Measurements from ENCODE around the gene BCL2L11.
"Not testable (repeated sequence)": the region's sequence is repeated elsewhere in the genome, so short reads cannot be mapped to it uniquely, and the experiment has no call there.

BCL2L11 gene, protein sequence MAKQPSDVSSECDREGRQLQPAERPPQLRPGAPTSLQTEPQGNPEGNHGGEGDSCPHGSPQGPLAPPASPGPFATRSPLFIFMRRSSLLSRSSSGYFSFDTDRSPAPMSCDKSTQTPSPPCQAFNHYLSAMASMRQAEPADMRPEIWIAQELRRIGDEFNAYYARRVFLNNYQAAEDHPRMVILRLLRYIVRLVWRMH

DNA sequence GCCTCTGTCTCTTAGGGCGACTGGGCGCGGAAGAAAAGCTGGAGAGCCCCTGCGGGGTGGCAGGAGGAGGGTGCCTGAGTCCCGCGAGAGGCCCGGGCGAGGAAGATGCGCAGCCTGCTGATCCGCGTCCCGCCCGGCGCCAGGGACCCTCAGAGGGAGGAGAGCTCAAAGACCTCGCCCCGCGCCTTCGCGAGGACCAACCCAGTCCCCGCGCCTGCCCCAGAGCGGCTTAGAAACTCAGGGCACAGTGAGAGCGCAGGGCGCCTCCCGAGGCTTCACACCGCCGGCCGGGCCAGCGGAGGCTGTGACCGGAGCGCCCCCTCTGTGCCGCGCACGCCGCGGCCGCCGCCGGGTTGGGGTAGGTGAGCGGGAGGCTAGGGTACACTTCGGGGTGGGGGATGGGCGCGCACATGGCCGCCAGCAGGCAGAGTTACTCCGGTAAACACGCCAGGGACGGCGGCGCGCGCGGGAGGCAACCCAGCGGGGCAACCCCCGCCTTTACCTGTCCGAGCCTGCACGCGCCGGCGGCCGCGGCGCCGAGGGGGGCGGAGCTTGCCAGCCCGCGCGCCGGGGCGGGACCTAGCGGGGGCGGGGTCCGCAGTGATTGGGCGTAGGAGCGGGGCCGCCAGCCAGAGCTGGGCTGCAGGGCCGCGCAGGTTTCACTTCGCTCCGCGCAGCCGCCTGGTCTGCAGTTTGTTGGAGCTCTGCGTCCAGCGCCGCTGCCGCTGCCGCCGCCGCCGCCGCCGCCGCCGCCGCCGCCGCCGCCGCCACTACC lies at the start of gene BCL2L11:
Gene BCL2L11, plus strand, starts transcription at position 662 of the 775 bp plus-strand sequence. CDS start 2,832 bp downstream, outside the sequence.
- H3K36me3 ChIP-seq (ENCODE audit: insufficient read depth, low read length) = peaks cover 15% of the 10 kb centered on the region
- no peaks in the 10 kb centered on the region for H3K9me3 ChIP-seq (ENCODE audit: low read length)
- H3K27me3 ChIP-seq (ENCODE audit: insufficient read depth, low read length) = peaks cover 21% of the 10 kb centered on the region
- H2AFZ ChIP-seq (ENCODE audit: low read depth, low read length) = peak within 1 kb of the TSS; percentile 87
- H3K4me3 ChIP-seq (ENCODE audit: low read length) = peak within 1 kb of the TSS; percentile 80
- H3K4me1 ChIP-seq (ENCODE audit: insufficient read depth, low read length) = peaks cover 33% of the 10 kb centered on the region

DNA sequence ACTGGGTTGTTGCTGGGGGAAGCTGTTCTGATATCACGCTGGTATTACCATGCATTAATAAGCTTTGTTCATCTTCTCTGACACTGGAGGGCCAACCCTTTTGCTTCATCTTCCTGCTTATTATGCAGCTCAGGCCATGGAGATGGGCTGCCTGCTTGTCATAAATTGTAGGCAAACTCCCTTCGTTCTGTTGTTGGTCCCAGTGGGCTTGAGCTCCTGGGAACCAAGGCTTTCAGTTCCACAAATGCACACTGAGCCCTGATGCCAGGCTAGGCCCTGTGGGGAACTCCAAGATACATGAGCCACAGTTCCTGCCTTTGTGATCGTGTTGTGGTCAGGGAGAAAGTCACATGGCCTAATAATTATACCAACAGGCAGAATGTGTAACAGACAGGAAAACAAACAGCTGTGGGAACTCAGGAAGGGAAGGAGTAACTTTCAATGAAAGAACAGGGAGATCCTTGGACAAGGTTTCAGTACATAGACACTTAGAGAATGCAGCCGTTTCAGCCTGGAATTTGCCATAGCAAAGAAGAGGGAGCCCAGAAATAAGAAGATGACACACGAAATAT lies 49.0 kb upstream of the BCL2L11 start:
- no peaks in the 10 kb centered on the region for H3K27me3 ChIP-seq (ENCODE audit: insufficient read depth, low read length)

DNA sequence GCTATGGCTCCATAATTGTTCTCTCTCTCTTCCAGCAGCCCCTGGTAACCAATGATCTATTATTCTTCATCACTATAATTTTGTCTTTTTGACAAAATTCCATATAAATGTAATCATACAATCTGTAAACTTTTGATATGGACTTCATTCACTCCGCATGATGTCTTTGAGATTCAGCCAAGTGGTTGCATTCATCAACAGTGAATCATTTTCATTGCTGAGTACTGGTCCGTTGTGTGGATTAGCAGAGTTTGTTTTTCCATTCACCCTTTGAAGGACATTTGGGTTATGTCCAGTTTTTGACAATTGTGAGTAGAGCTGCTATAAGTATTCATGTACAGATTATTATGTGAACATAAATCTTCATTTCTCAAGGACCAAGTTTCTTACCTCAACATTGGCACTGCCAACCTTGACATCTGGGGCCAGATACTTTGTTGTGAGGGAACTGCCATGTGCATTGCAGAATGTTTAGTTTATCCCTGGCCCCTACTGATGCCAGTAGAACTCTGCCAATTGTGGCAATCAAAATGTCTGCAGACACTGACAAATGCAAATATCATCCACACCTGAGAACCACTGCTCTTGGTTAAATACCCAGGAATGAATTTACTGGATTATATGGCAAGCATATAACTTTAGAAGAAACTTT lies 48.4 kb upstream of the BCL2L11 start:
- no peak overlapping the region for H3K4me3 ChIP-seq (ENCODE audit: low read length)
- no peak overlapping the region for H2AFZ ChIP-seq (ENCODE audit: low read depth, low read length)
- H3K36me3 ChIP-seq (ENCODE audit: insufficient read depth, low read length) = no peaks in the 10 kb centered on the region
- H3K27me3 ChIP-seq (ENCODE audit: insufficient read depth, low read length) = no peaks in the 10 kb centered on the region
- peaks cover 10% of the 10 kb centered on the region for H3K4me1 ChIP-seq (ENCODE audit: insufficient read depth, low read length)
- no peaks in the 10 kb centered on the region for H3K9me3 ChIP-seq (ENCODE audit: low read length)

More for the DNA sequence above, 49.0 kb upstream of the BCL2L11 start:
- Histone ChIP-seq H2AFZ (ENCODE audit: low read depth, low read length) (peak overlapping the region; percentile 21), H3K36me3 (ENCODE audit: insufficient read depth, low read length) (no peaks in the 10 kb centered on the region), H3K4me3 (ENCODE audit: low read length) (no peak overlapping the region), H3K9me3 (ENCODE audit: low read length) (no peaks in the 10 kb centered on the region), H3K4me1 (ENCODE audit: insufficient read depth, low read length) (peaks cover 10% of the 10 kb centered on the region)

DNA sequence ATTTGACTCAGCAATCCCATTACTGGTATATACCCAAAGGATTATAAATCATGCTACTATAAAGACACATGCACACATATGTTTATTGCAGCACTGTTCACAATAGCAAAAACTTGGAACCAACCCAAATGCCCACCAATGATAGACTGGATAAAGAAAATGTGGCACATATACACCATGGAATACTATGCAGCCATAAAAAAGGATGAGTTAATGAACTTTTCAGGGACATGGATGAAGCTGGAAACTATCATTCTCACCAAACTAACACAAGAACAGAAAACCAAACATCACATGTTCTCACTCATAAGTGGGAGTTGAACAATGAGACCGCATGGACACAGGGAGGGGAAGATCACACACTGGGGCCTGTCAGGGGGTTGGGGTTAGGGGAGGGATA lies 38.1 kb upstream of the BCL2L11 start:
- H2AFZ ChIP-seq (ENCODE audit: low read depth, low read length); H3K27me3 ChIP-seq (ENCODE audit: insufficient read depth, low read length); H3K4me1 ChIP-seq (ENCODE audit: insufficient read depth, low read length); H3K4me3 ChIP-seq (ENCODE audit: low read length); H3K9me3 ChIP-seq (ENCODE audit: low read length); H3K36me3 ChIP-seq (ENCODE audit: insufficient read depth, low read length): not testable (repeated sequence)

DNA sequence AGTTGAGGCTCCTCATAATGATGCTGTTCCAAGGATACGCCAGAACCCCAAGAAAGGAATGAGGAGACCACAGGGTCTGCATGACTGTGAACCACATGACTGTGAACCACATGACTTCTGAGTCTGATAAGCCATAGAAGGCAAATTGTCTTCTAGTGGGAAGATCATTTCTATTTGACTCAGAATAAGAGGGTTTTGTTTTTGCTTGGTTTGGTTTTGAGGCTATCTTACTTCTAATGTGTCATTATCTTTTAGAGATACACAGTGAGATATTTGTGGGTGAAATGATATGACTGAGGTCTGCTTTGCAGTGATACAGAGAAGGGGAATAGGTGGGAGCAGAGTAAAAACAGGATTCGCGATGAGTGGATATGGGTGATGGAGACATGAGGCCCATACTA lies 28.9 kb upstream of the BCL2L11 start:
- no peaks in the 10 kb centered on the region for H3K36me3 ChIP-seq (ENCODE audit: insufficient read depth, low read length)
- H3K4me1 ChIP-seq (ENCODE audit: insufficient read depth, low read length) = no peaks in the 10 kb centered on the region
- H3K4me3 ChIP-seq (ENCODE audit: low read length) = no peak overlapping the region
- H3K9me3 ChIP-seq (ENCODE audit: low read length) = no peaks in the 10 kb centered on the region
- H2AFZ ChIP-seq (ENCODE audit: low read depth, low read length) = no peak overlapping the region
- peaks cover 3% of the 10 kb centered on the region for H3K27me3 ChIP-seq (ENCODE audit: insufficient read depth, low read length)

DNA sequence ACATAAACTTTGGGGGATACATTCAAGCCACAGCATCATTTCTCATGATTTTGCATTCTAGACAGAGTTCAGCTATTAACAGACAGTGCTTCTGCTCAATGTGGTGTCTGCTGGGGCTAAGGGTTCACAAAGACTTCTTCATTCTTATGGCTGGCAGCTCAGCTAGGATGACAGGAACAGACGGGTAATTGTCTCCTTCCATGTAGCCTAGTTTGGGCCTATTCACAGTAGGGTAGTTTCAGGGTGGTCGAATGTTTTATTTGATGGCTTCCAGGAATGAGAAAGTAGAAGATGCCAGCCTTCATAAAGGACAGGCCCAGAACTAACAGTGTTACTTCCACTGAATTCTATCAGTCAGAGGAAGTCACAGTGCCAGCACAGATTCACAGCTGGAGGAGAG lies 26.0 kb upstream of the BCL2L11 start:
- Histone ChIP-seq H3K9me3 (ENCODE audit: low read length) (no peaks in the 10 kb centered on the region), H3K4me1 (ENCODE audit: insufficient read depth, low read length) (no peaks in the 10 kb centered on the region), H2AFZ (ENCODE audit: low read depth, low read length) (no peak overlapping the region), H3K27me3 (ENCODE audit: insufficient read depth, low read length) (peaks cover 3% of the 10 kb centered on the region), H3K4me3 (ENCODE audit: low read length) (no peak overlapping the region), H3K36me3 (ENCODE audit: insufficient read depth, low read length) (no peaks in the 10 kb centered on the region)

DNA sequence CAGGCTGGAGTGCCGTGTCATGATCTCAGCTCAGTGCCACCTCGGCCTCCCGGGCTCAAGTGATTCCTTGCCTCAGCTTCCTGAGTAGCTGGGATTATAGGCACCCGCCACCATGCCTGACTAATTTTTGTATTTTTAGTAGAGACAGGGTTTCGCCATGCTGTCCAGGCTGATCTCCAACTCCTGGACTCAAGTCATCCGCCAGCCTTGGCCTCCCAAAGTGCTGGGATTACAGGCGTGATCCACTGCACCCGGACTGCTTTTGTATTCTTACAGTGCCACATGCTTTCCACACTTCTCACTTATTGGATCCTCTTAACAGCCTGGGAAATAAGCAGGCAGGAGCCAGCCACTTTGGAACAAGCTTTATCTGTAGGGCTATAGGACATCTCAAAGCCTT lies 25.3 kb upstream of the BCL2L11 start:
- H3K36me3 ChIP-seq (ENCODE audit: insufficient read depth, low read length) = no peaks in the 10 kb centered on the region
- H3K4me3 ChIP-seq (ENCODE audit: low read length) = no peak overlapping the region
- no peak overlapping the region for H2AFZ ChIP-seq (ENCODE audit: low read depth, low read length)
- no peaks in the 10 kb centered on the region for H3K9me3 ChIP-seq (ENCODE audit: low read length)
- no peaks in the 10 kb centered on the region for H3K4me1 ChIP-seq (ENCODE audit: insufficient read depth, low read length)
- H3K27me3 ChIP-seq (ENCODE audit: insufficient read depth, low read length) = peaks cover 3% of the 10 kb centered on the region

DNA sequence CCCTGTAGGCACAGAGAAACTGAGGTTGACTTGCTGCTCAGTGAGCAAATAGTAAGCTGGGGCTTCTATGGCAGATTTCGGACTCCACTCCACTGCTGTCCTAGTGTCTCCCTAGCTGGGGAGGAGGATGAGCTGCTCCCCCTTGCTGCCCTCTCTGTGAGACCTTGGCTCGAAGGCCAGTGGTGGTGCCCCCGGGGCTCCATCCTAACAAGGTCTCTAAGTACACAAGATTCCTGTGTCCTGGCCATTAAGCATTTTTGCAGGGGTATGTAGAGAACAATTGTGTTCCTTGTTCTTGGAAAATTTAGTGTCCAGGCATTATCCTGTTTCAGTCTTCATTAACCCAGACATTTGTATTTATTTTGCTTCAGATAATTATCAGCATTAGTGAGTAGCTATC lies 21.3 kb upstream of the BCL2L11 start:
- H3K4me3 ChIP-seq (ENCODE audit: low read length) = no peak overlapping the region
- no peaks in the 10 kb centered on the region for H3K27me3 ChIP-seq (ENCODE audit: insufficient read depth, low read length)
- no peak overlapping the region for H2AFZ ChIP-seq (ENCODE audit: low read depth, low read length)
- H3K36me3 ChIP-seq (ENCODE audit: insufficient read depth, low read length) = no peaks in the 10 kb centered on the region
- H3K9me3 ChIP-seq (ENCODE audit: low read length) = no peaks in the 10 kb centered on the region
- peaks cover 6% of the 10 kb centered on the region for H3K4me1 ChIP-seq (ENCODE audit: insufficient read depth, low read length)

DNA sequence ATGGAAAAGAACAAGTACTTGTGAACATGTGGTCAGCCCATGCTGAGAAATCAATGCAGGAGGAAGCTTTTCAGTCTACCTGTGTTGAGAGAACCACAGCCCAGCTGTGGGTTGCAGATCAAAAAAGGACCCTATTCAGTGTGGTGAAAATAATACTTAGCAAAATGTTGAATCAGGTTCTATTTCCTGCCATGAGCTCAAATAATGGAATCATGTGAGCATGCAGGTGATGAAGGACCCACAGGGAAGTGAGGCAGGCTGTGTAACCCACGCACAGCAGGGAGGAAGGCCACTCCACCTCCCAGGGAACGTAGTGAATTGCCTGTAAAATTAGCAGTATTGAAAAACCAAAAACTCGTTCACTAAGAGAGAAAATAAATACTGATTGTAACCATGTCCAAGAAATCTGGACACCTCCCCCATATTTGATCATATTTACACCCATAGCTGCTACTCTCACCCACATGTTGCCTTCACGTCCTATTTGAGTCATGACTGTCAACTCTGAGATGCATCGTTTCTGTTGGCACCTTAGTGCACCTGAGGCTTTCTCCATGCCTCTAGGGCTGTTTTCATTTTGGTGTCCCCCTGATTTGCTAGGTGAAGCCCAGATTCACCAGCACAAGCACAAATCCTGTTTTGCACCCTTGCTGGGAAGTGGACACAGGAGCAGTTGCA lies 20.5 kb upstream of the BCL2L11 start:
- H3K4me1 ChIP-seq (ENCODE audit: insufficient read depth, low read length) = peaks cover 6% of the 10 kb centered on the region
- no peaks in the 10 kb centered on the region for H3K36me3 ChIP-seq (ENCODE audit: insufficient read depth, low read length)
- no peaks in the 10 kb centered on the region for H3K27me3 ChIP-seq (ENCODE audit: insufficient read depth, low read length)
- H2AFZ ChIP-seq (ENCODE audit: low read depth, low read length) = no peak overlapping the region
- H3K9me3 ChIP-seq (ENCODE audit: low read length) = no peaks in the 10 kb centered on the region
- no peak overlapping the region for H3K4me3 ChIP-seq (ENCODE audit: low read length)

DNA sequence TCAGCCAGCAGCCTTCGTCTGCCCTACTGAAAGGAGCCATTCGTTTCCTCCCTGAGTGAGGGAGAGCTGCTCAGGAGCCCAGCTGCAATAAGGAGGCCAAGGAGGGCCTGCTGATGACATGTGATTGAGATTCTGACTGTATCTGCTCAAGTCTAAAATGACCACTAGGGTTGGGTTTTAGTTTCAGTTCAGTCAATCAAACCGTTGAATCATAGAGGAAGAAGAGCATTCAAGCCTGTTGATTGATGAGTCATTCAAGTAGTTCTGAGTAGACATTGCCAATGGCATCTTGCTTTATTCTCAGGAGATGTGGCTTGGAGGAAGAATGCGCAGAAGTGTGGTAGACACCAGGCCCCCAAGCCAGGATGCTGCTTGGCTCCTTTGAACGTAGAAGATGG lies 19.9 kb upstream of the BCL2L11 start:
- H3K36me3 ChIP-seq (ENCODE audit: insufficient read depth, low read length) = no peaks in the 10 kb centered on the region
- H3K27me3 ChIP-seq (ENCODE audit: insufficient read depth, low read length) = no peaks in the 10 kb centered on the region
- no peaks in the 10 kb centered on the region for H3K9me3 ChIP-seq (ENCODE audit: low read length)
- H3K4me1 ChIP-seq (ENCODE audit: insufficient read depth, low read length) = peaks cover 6% of the 10 kb centered on the region
- no peak overlapping the region for H3K4me3 ChIP-seq (ENCODE audit: low read length)
- no peak overlapping the region for H2AFZ ChIP-seq (ENCODE audit: low read depth, low read length)

DNA sequence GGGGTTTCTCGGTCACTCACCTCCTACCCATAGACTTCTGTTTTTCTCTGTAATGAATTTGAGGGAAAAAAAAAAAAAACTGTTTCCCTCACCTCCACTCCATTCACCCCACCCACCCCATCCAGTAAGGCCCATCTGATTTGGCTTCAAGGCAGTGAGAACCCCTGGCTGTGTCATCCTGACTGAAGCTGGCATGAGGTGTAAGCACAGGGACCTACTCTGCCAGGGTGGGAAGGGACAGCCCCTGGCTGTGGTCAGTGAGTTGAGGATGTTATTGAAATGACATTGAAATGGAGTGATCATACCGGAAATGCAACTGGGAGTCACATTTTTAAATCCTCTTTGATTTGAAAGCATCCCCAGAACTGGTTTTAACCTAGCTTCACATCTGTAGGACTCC lies 19.1 kb upstream of the BCL2L11 start:
- no peaks in the 10 kb centered on the region for H3K27me3 ChIP-seq (ENCODE audit: insufficient read depth, low read length)
- H3K4me3 ChIP-seq (ENCODE audit: low read length) = no peak overlapping the region
- H3K36me3 ChIP-seq (ENCODE audit: insufficient read depth, low read length) = no peaks in the 10 kb centered on the region
- no peaks in the 10 kb centered on the region for H3K9me3 ChIP-seq (ENCODE audit: low read length)
- no peak overlapping the region for H2AFZ ChIP-seq (ENCODE audit: low read depth, low read length)
- H3K4me1 ChIP-seq (ENCODE audit: insufficient read depth, low read length) = peaks cover 6% of the 10 kb centered on the region

DNA sequence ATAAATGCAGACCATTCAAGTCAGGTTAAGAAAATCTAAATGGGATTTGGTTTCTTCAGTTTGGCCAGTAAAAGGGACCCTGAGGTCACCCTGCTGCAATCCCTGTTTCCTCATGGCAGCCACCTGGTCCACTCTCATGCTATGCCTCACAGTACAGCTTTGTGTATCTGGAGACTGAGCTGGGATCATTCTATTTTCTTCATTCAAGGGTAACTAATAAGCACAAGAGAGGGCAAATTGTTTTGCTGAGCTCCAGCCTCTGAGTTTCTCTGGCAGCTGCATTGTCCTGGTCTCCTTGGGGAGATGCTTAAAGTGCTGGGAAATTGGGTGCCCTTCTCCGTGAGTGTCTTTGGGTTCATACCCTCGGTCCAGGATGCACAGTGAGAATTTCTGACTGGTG lies 18.5 kb upstream of the BCL2L11 start:
- Histone ChIP-seq H3K4me3 (ENCODE audit: low read length) (no peak overlapping the region), H3K4me1 (ENCODE audit: insufficient read depth, low read length) (peaks cover 6% of the 10 kb centered on the region), H3K36me3 (ENCODE audit: insufficient read depth, low read length) (no peaks in the 10 kb centered on the region), H3K9me3 (ENCODE audit: low read length) (no peaks in the 10 kb centered on the region), H3K27me3 (ENCODE audit: insufficient read depth, low read length) (no peaks in the 10 kb centered on the region), H2AFZ (ENCODE audit: low read depth, low read length) (no peak overlapping the region)

DNA sequence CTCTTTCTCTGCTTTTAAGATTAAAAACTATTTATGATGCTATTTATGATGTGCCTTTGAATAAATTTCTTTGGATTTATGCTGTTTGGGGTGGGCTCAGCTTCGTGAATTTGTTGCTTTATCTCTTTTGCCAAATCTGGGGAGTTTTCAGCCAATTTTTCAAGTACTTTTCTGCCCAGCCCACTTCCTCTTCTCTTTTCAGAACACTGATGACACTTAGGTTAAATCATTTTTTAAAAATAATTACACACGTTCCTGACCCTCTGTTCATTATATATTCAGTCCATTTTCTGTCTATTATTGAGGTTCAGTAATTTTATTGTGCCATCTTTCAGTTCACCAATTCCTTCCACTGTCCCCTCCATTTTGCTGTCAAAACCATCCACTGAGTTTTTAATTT lies 14.8 kb upstream of the BCL2L11 start:
- Histone ChIP-seq H3K9me3 (ENCODE audit: low read length) (no peaks in the 10 kb centered on the region), H3K36me3 (ENCODE audit: insufficient read depth, low read length) (no peaks in the 10 kb centered on the region), H3K4me3 (ENCODE audit: low read length) (no peak overlapping the region), H3K4me1 (ENCODE audit: insufficient read depth, low read length) (peaks cover 6% of the 10 kb centered on the region), H3K27me3 (ENCODE audit: insufficient read depth, low read length) (no peaks in the 10 kb centered on the region), H2AFZ (ENCODE audit: low read depth, low read length) (no peak overlapping the region)
